ENCODE measurements around the gene GRAMD1B.

Gene GRAMD1B

GRCh38 chr11:123526918-123527317 lies 96.8 kb downstream of the GRAMD1B start:
- no peak overlapping the region for H3K4me3 Mint-ChIP-seq
- DNase-seq, result no peak
- H3K4me1 Mint-ChIP-seq, result peaks cover 38% of the 10 kb centered on the region
- H3K27ac Mint-ChIP-seq, result no peak overlapping the region
- H3K27me3 Mint-ChIP-seq (ENCODE audit: low read depth, poor library complexity), result peaks cover 17% of the 10 kb centered on the region
- TF ChIP-seq CTCF (IDR thresholded peaks at IDR 0.05), result no peak
- H3K36me3 Mint-ChIP-seq (ENCODE audit: low read depth), result peaks cover 5% of the 10 kb centered on the region
- H3K9me3 Mint-ChIP-seq, result no peaks in the 10 kb centered on the region

DNA sequence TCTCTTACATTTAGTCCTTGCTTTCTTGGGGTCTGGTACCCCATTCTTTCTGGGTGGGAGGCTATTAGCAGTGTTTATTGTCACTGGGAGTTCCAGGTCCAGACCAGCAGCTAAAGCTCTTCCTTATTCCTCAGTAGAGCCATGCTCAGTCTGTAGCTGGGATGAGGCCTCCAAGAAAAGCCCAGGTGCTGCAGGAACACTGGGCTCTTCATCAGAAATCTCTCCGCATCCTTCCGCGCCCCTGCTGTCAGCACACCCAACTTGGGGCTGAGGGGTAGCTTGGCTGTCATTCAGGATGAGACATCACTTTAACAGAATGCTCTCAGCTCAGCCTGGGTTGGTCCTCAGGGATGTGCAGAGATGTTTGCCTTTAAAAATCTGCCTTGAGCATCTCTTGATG lies 97.5 kb downstream of the GRAMD1B start:
- H3K4me1 Mint-ChIP-seq, result peaks cover 38% of the 10 kb centered on the region
- peaks cover 5% of the 10 kb centered on the region for H3K36me3 Mint-ChIP-seq (ENCODE audit: low read depth)
- H3K9me3 Mint-ChIP-seq, result no peaks in the 10 kb centered on the region
- H3K4me3 Mint-ChIP-seq, result no peak overlapping the region
- no peak for TF ChIP-seq CTCF (IDR thresholded peaks at IDR 0.05)
- DNase-seq, result no peak
- no peak overlapping the region for H3K27ac Mint-ChIP-seq
- H3K27me3 Mint-ChIP-seq (ENCODE audit: low read depth, poor library complexity), result peaks cover 17% of the 10 kb centered on the region

DNA sequence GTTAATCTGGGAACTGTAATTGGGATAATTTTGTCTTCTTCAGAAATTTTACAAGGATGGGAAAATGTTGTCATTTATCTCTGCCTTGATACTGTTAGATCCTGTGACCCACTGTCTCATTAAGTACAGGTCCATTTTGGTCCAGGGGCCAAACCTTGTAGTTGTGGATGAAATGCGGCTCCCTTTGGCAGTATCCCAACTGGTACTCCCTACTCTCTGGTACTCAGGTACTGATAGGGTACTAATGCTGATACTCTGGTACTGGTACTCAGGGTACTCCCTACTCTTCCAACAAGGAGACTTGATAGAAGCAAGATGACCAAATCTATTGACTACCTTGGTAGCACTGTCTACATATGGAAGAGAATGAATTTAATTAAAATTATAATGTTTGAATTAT lies 97.9 kb downstream of the GRAMD1B start:
- Mint-ChIP-seq H3K4me3 (no peak overlapping the region), H3K36me3 (ENCODE audit: low read depth) (peaks cover 5% of the 10 kb centered on the region), H3K27me3 (ENCODE audit: low read depth, poor library complexity) (peaks cover 17% of the 10 kb centered on the region), H3K9me3 (no peaks in the 10 kb centered on the region), H3K27ac (no peak overlapping the region), H3K4me1 (peaks cover 38% of the 10 kb centered on the region)
- TF ChIP-seq CTCF (IDR thresholded peaks at IDR 0.05), result no peak
- no peak for DNase-seq

DNA sequence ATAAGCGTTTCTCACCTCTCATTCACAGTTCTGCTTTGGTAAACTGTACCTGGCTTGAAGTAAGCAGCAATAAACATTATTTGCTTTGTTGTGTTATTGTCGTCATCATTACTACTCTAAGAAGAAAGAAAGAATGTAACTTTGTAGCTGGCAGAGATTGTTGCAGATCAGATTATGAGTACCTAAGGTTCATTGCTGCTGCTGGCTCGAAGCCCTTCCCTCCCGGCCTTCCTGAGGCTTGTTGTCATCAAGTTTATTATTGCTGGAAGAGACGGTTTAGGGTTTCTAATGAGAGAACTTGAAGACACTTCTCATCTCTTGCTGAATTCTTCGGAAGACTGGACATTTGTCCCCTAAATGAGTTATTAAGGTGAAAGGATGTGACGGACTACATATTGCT lies 101.3 kb downstream of the GRAMD1B start:
- Mint-ChIP-seq H3K36me3 (ENCODE audit: low read depth) (peaks cover 5% of the 10 kb centered on the region), H3K9me3 (no peaks in the 10 kb centered on the region), H3K27me3 (ENCODE audit: low read depth, poor library complexity) (peaks cover 11% of the 10 kb centered on the region), H3K4me3 (no peak overlapping the region), H3K4me1 (peaks cover 17% of the 10 kb centered on the region), H3K27ac (peak overlapping the region; percentile 27)
- DNase-seq, result no peak
- no peak for TF ChIP-seq CTCF (IDR thresholded peaks at IDR 0.05)

DNA sequence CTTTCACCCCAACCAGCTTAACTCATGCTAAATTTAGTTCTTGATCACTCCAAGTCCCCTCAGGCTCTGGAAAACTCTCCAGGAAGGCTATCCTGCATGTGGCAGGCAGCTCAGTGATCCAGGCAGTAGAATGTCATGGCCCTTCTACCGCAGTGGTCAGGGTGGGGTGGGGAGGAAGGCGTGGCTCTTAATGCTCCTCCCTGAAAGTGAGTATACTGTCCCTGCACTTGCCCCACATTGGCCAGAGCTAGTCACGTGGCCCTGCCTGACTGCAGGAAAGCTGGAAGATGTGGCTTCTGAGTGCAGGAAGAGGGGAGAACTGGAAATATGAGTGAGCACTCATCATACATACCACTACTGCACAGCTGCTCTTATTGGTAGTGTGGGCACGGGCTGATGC lies 102.1 kb downstream of the GRAMD1B start:
- Mint-ChIP-seq H3K9me3 (no peaks in the 10 kb centered on the region), H3K36me3 (ENCODE audit: low read depth) (peaks cover 5% of the 10 kb centered on the region), H3K4me1 (peaks cover 17% of the 10 kb centered on the region), H3K27me3 (ENCODE audit: low read depth, poor library complexity) (peaks cover 11% of the 10 kb centered on the region), H3K27ac (no peak overlapping the region), H3K4me3 (no peak overlapping the region)
- no peak for DNase-seq
- no peak for TF ChIP-seq CTCF (IDR thresholded peaks at IDR 0.05)

GRCh38 chr11:123535401-123535800 lies 105.3 kb downstream of the GRAMD1B start:
- no peak overlapping the region for H3K4me3 Mint-ChIP-seq
- TF ChIP-seq CTCF (IDR thresholded peaks at IDR 0.05), result no peak
- H3K27ac Mint-ChIP-seq, result no peak overlapping the region
- peaks cover 12% of the 10 kb centered on the region for H3K4me1 Mint-ChIP-seq
- H3K36me3 Mint-ChIP-seq (ENCODE audit: low read depth), result peaks cover 5% of the 10 kb centered on the region
- no peaks in the 10 kb centered on the region for H3K9me3 Mint-ChIP-seq
- no peak for DNase-seq
- H3K27me3 Mint-ChIP-seq (ENCODE audit: low read depth, poor library complexity), result peaks cover 8% of the 10 kb centered on the region
